BLaER1 (cell line): ENCODE measurements around the gene PIP.
"Not testable (repeated sequence)": the region's sequence is repeated elsewhere in the genome, so short reads cannot be mapped to it uniquely, and the experiment has no call there.

ENCODE experiments used
- H3K27ac ChIP-seq: shearing (Covaris generic); formaldehyde crosslinking; 2 replicates; pipeline ENCODE4 v1.8.1; 2022
- H3K27me3 ChIP-seq: shearing (Covaris generic); formaldehyde crosslinking; 2 replicates; pipeline ENCODE4 v1.8.1; 2022
- H3K36me3 ChIP-seq: shearing (Covaris generic); formaldehyde crosslinking; 2 replicates; pipeline ENCODE4 v1.8.1; 2022
- H3K4me1 ChIP-seq: shearing (Covaris generic); formaldehyde crosslinking; 2 replicates; pipeline ENCODE4 v1.8.1; 2022
- H3K4me2 ChIP-seq: shearing (Covaris generic); formaldehyde crosslinking; 2 replicates; pipeline ENCODE4 v1.8.1; 2022
- H3K4me3 ChIP-seq: shearing (Covaris generic); formaldehyde crosslinking; 2 replicates; pipeline ENCODE4 v1.8.1; 2022
- H3K9ac ChIP-seq: shearing (Covaris generic); formaldehyde crosslinking; 2 replicates; pipeline ENCODE4 v1.8.1; 2022
- H3K9me3 ChIP-seq: shearing (Covaris generic); formaldehyde crosslinking; 2 replicates; pipeline ENCODE4 v1.8.1; 2022
- H4K20me1 ChIP-seq: shearing (Covaris generic); formaldehyde crosslinking; 2 replicates; pipeline ENCODE4 v1.8.1; 2022
- Cebpa-rat ChIP-seq: shearing (Covaris generic); IDR thresholded peaks from 2 replicates; pipeline ENCODE4 v1.8.1; 2022

PIP gene

GRCh38 chr7:143126146-143126545 lies 5.7 kb upstream of the PIP start:
- H3K27me3 ChIP-seq: no peaks in the 10 kb centered on the region
- H3K4me2 ChIP-seq: no peak overlapping the region
- no peak for TF ChIP-seq Cebpa-rat
- H3K9me3 ChIP-seq: peaks cover 34% of the 10 kb centered on the region
- H3K9ac ChIP-seq: no peak overlapping the region
- H3K36me3 ChIP-seq: no peaks in the 10 kb centered on the region
- H3K4me3 ChIP-seq: no peak overlapping the region
- H3K4me1 ChIP-seq: 0 out of 2 replicates have a peak, but pooled peaks cover 4% of the 10 kb centered on the region
- no peaks in the 10 kb centered on the region for H4K20me1 ChIP-seq
- H3K27ac ChIP-seq: no peak overlapping the region

GRCh38 chr7:143129051-143129450 lies 2.8 kb upstream of the PIP start:
- H3K4me2 ChIP-seq: no peak overlapping the region
- TF ChIP-seq Cebpa-rat: no peak
- H4K20me1 ChIP-seq: no peaks in the 10 kb centered on the region
- peaks cover 9% of the 10 kb centered on the region for H3K9me3 ChIP-seq
- H3K27ac ChIP-seq: no peak overlapping the region
- no peaks in the 10 kb centered on the region for H3K27me3 ChIP-seq
- H3K36me3 ChIP-seq: no peaks in the 10 kb centered on the region
- 0 out of 2 replicates have a peak, but pooled peaks cover 4% of the 10 kb centered on the region for H3K4me1 ChIP-seq
- no peak overlapping the region for H3K9ac ChIP-seq
- no peak overlapping the region for H3K4me3 ChIP-seq

- no peak for TF ChIP-seq Cebpa-rat
- Histone ChIP-seq H3K9ac (no peak overlapping the region), H3K36me3 (no peaks in the 10 kb centered on the region), H3K27ac (no peak overlapping the region), H3K4me3 (no peak overlapping the region), H3K4me1 (0 out of 2 replicates have a peak, but pooled peaks cover 4% of the 10 kb centered on the region), H4K20me1 (no peaks in the 10 kb centered on the region), H3K9me3 (peaks cover 7% of the 10 kb centered on the region), H3K4me2 (no peak overlapping the region), H3K27me3 (no peaks in the 10 kb centered on the region)
Measured at GRCh38 chr7:143129477-143129876, 2.4 kb upstream of the PIP start.

GRCh38 chr7:143130541-143130940 lies 1.3 kb upstream of the PIP start:
- H3K4me3 ChIP-seq: no peak overlapping the region
- H3K4me1 ChIP-seq: 0 out of 2 replicates have a peak, but pooled peaks cover 4% of the 10 kb centered on the region
- H3K27ac ChIP-seq: no peak overlapping the region
- H4K20me1 ChIP-seq: no peaks in the 10 kb centered on the region
- H3K27me3 ChIP-seq: no peaks in the 10 kb centered on the region
- no peak overlapping the region for H3K4me2 ChIP-seq
- H3K9me3 ChIP-seq: peaks cover 2% of the 10 kb centered on the region
- H3K9ac ChIP-seq: no peak overlapping the region
- no peaks in the 10 kb centered on the region for H3K36me3 ChIP-seq
- no peak for TF ChIP-seq Cebpa-rat

- Histone ChIP-seq H3K4me1 (no peaks in the 10 kb centered on the region), H3K27me3 (no peaks in the 10 kb centered on the region), H3K4me3 (no peak overlapping the region), H3K9ac (no peak overlapping the region), H3K4me2 (no peak overlapping the region), H3K9me3 (no peaks in the 10 kb centered on the region), H3K36me3 (no peaks in the 10 kb centered on the region), H4K20me1 (no peaks in the 10 kb centered on the region), H3K27ac (no peak overlapping the region)
- no peak for TF ChIP-seq Cebpa-rat
Measured at GRCh38 chr7:143147070-143147469, 15.2 kb downstream of the PIP start.

- H3K4me1 ChIP-seq: no peaks in the 10 kb centered on the region
- no peaks in the 10 kb centered on the region for H4K20me1 ChIP-seq
- no peaks in the 10 kb centered on the region for H3K36me3 ChIP-seq
- no peak overlapping the region for H3K4me2 ChIP-seq
- no peak overlapping the region for H3K27ac ChIP-seq
- no peak overlapping the region for H3K9ac ChIP-seq
- TF ChIP-seq Cebpa-rat: no peak
- no peaks in the 10 kb centered on the region for H3K27me3 ChIP-seq
- H3K4me3 ChIP-seq: no peak overlapping the region
- H3K9me3 ChIP-seq: no peaks in the 10 kb centered on the region
Measured at GRCh38 chr7:143148050-143148449, 16.2 kb downstream of the PIP start.

GRCh38 chr7:143148651-143149050 lies 16.8 kb downstream of the PIP start:
- Histone ChIP-seq H3K4me2 (no peak overlapping the region), H4K20me1 (no peaks in the 10 kb centered on the region), H3K36me3 (no peaks in the 10 kb centered on the region), H3K4me1 (no peaks in the 10 kb centered on the region), H3K9ac (no peak overlapping the region), H3K9me3 (no peaks in the 10 kb centered on the region), H3K27me3 (no peaks in the 10 kb centered on the region), H3K4me3 (no peak overlapping the region), H3K27ac (no peak overlapping the region)
- no peak for TF ChIP-seq Cebpa-rat

- H3K9me3 ChIP-seq, H4K20me1 ChIP-seq, H3K9ac ChIP-seq, H3K4me1 ChIP-seq, H3K36me3 ChIP-seq, H3K27me3 ChIP-seq, H3K4me2 ChIP-seq, H3K27ac ChIP-seq, H3K4me3 ChIP-seq: not testable (repeated sequence)
Measured at GRCh38 chr7:143150696-143151095, 18.8 kb downstream of the PIP start.

GRCh38 chr7:143158617-143159016 lies 26.7 kb downstream of the PIP start:
- not testable (repeated sequence) for H3K36me3 ChIP-seq, H3K9ac ChIP-seq, H3K4me3 ChIP-seq, H3K27me3 ChIP-seq, H3K4me2 ChIP-seq, H3K4me1 ChIP-seq, H4K20me1 ChIP-seq, H3K9me3 ChIP-seq, H3K27ac ChIP-seq

GRCh38 chr7:143171697-143172096 lies 39.8 kb downstream of the PIP start:
- Histone ChIP-seq H3K4me3 (no peak overlapping the region), H3K4me1 (no peaks in the 10 kb centered on the region), H3K9ac (no peak overlapping the region), H3K27ac (no peak overlapping the region), H3K36me3 (no peaks in the 10 kb centered on the region), H3K27me3 (no peaks in the 10 kb centered on the region), H3K9me3 (peaks cover 5% of the 10 kb centered on the region), H3K4me2 (no peak overlapping the region), H4K20me1 (no peaks in the 10 kb centered on the region)
- TF ChIP-seq Cebpa-rat: no peak

GRCh38 chr7:143172354-143172753 lies 40.5 kb downstream of the PIP start:
- Histone ChIP-seq H3K9me3 (peaks cover 12% of the 10 kb centered on the region), H3K4me2 (no peak overlapping the region), H3K4me1 (no peaks in the 10 kb centered on the region), H3K27ac (no peak overlapping the region), H3K9ac (no peak overlapping the region), H3K4me3 (no peak overlapping the region), H4K20me1 (no peaks in the 10 kb centered on the region), H3K36me3 (no peaks in the 10 kb centered on the region), H3K27me3 (no peaks in the 10 kb centered on the region)
- no peak for TF ChIP-seq Cebpa-rat
